Measurements from ENCODE around the gene PROK1.

Gene PROK1

DNA sequence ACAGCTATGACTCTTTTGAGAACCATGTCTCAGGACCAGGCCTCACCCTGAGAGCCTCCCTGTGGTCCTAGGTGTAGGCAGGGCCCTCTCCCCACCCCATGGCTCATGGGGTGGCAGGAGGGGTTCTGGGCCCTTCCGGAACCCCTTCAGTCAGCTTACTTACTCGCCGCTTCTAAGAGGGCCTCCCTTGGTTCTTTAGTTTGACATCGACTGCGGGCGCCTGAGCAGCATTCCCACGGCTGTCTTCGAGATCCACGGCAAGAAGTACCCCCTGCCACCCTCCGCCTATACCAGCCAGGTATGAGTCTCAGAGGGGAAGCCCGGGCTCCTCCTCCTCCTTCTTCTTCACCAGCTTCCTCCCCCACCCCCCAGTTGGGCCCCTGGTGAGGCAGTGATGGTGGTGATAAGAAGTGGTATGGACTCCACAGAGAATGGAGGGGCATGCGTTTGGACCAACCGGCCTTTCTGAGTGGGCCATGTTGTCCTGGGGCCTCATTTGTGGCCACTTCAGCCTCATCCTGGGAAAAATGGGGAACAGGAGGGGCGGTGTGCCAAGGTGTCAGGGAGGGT is 39.1 kb downstream of the PROK1 start:
- no peak for DNase-seq

GRCh38 chr1:110490791-110491451 is 40.0 kb downstream of the PROK1 start:
- no peak for DNase-seq

GRCh38 chr1:110492573-110492972 is 41.6 kb downstream of the PROK1 start:
- no peak for DNase-seq

DNA sequence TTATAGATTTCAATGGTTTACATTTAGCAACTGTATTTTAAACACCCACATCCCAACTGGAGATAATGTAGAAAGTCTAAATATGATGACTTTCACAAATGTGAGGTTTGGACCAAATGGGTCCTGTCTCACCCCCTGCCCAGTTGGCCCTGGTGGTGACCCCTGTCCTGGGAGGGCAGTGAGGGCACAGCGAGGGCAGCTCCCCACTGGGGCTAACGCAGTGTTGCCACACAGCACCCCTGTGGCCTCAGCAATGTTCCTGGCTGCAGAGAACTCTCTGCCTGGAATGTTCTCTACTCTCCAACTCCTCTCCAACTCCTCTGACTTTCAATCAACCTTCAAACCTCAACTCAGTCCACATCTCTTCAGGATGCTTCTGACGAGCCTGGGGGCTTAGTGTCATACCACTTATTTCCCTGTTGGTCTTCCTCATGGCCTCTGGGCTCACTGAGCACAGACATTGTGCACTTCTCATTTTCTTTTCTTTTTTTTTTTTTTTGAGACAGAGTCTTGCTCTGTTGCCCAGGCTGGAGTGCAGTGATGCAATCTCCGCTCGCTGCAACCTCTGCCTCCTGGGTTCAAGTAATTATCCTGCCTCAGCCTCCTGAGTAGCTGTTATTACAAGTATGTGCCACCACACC is 42.2 kb downstream of the PROK1 start:
- no peak for DNase-seq

- no peak for DNase-seq
Observed at GRCh38 chr1:110494036-110494435, 43.1 kb downstream of the PROK1 start.

DNA sequence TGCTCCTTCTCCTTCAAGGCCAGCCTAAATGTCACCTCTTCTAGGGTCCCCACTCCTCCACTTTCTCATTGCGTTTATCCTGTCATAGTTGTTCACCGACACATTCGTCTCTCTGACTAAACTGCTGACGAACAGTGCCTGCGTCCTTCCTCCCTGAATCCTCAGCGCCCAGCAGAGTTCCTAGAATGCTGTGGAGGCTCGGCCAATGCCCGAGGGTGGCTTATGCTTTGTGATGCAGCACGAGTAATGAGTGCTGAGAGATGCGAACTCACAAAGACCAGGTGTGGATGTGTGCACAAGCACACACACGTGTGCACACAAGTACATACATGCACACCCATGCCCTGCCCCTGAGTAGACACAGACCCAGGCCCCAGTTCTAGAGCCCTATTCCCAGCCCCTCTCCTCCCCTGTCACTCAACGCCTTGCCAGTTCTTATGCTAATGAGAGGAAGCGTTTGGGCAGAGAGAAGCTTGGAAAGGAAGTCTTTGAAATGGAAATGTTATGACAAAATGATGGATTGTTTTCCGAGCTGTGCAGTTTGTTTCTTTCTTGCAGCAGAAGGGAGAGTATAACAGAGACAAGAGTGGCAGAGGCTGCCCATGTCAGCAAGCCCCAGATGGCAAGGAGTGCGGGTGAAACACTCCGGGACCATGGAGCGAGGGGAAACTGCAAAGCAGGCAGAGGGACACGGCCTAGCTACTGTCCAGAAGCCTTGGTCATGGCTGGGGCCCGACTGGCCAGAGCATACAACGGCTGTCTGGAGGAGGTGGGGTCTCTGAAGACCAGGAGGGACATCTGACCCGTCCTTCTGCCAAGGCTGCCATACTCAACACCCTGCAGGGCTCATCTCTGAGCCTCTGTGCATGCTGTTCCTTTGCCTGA is 43.8 kb downstream of the PROK1 start:
- no peak for DNase-seq

GRCh38 chr1:110495926-110496600 is 45.1 kb downstream of the PROK1 start:
- DNase-seq, result peak; percentile 71

- no peak for DNase-seq
Observed at GRCh38 chr1:110498270-110498669, 47.3 kb downstream of the PROK1 start.

DNA sequence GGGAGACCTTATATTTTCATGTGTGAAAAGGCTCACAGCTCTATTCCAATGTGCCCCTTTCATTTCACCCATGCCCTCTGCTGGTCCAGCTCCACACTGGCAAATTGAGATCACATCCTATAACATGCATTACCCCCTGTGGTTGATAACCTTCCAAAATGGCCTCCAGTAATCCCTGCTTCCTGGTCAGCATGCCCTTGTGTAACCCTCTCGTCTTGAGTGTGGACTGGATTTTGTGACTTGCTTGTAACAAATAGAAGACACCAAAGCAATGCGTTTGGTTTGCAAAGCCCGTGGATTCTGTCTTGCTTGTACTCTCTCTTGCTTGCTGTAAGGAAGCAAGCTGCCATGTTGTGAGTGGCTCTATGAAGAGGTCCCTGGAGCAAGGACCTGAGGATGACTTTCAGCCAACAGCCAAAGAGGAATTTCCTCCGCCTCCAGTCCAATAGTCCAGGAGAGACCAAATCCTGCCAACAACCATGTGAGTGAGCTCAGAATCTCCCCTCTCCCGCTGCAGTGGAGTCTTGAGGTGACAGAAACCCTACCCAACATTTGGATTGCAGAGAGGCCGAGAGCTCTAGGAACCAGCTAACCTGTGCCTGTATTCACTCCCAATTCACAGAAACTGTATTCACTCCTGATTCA is 50.7 kb downstream of the PROK1 start:
- no peak for DNase-seq

DNA sequence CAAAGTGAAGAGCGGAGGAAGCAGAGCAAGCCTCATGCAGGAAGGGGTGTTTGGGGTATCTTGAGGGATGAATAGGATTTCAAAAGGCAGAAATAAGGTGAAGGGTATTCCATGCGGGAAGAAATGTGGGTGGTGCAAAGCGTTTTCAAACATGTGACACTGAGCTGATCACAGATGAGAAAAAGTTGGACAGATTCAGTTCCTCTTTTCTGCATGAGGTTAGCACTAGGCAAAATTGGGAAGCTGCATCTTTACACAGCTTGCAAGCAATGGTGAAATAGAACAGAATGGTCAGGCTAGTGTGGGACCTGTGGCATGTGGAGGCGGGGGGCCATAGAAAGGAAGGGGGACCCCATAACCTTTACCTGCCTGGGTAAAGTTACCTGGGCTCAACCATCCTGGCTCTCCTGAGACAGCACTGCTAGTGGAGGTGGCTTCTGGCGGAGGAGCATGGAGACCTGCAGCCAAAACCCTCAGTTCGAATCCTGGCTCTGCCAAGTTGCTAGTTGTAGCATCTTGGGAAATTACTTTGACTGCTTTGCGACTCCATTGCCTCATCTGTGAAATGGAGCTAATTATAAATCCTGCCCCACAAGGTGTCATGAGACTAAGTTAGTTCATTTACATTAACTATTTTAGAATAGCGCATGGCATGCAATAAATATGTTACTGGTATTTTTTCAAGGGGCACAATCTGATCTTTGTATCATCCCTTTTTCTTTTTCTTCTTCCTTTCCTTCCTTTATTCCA is 51.6 kb downstream of the PROK1 start:
- no peak for DNase-seq

DNA sequence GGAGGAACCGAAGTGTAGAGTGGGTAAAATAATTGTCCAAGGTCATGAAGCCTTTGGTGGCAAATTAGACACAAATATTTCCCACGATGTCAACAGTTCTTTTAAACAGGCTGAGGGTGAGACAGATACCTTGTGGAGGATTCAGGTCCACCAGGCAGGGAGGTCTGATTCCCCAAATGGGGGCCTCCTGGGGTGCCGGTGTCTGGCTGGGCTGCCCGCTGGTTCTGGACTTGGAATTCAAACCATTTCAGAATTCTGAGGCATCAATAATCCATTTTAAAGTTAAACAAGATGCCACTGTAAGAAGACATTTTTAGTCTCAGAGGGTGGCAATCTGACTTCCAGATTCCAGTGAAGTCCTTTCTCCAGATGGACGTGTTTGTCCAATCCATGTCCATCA is 52.5 kb downstream of the PROK1 start:
- DNase-seq, result no peak

DNA sequence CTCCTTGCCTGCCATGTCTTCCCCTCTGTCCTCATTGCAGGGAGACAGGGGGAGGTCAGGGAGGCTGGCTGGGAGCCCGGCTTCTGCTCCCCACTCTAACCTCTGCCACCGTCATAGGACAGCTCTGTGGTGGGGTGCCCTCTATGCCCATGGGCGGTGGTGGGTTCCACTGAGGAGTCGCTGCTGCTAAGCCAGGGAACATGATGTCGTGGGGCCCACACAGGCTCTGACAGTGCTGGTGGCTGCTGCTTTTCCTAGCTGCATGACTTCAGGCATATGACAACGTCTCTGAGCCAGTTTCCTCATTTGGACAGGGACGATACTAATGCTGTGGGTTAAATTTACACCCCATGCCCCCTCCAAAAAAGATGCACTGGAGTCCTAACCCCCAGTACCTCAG is 53.3 kb downstream of the PROK1 start:
- no peak for DNase-seq

DNA sequence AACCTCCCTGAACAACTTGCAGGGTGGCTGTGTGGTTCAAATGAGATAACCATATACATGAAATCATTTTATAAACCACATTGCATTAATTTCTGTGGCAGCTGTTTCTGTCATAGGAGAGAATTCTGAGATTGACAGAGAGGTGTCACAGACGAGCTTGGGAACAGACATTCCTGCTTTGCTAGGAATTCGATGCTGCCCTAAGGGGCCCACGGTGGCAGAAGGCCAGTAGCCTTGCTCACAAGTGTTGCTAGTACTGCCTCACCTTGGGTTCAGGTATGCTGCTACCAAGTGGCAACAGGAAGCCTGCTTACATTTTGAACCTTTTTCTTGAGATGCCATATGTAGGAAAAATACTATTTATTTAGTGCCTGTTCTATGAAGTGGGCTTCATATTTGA is 54.6 kb downstream of the PROK1 start:
- DNase-seq, result no peak

DNA sequence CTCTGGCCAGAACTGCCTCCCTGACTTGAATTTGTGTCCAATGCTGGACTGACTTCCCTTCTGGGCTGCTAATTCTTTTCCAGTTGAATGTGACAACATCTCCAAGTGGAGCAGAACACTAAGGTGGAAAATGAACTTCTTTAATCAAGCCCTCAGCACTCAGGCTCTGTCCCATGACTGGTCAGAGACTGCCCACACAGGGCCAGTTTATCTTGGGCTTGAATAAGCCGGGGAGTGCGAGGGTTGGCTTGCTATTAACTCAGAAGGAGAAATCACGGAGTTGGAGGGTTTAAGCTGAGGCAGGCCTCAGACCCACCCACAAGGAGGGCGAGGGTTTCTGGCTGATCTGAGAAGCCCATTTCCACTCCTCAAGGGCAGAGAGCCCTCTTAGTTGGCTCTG is 55.6 kb downstream of the PROK1 start:
- no peak for DNase-seq

All from fibroblast of skin of scalp (primary cell).